Stimulated activated naive CD4-positive, alpha-beta T cell (primary cell): Measurements from ENCODE around the gene GOLGA3.

Experiments used
- DNase-seq, 6 experiments: peaks; one replicate each; lab custom pipeline; 2025; lab: John Stamatoyannopoulos, UW

Gene GOLGA3

DNA sequence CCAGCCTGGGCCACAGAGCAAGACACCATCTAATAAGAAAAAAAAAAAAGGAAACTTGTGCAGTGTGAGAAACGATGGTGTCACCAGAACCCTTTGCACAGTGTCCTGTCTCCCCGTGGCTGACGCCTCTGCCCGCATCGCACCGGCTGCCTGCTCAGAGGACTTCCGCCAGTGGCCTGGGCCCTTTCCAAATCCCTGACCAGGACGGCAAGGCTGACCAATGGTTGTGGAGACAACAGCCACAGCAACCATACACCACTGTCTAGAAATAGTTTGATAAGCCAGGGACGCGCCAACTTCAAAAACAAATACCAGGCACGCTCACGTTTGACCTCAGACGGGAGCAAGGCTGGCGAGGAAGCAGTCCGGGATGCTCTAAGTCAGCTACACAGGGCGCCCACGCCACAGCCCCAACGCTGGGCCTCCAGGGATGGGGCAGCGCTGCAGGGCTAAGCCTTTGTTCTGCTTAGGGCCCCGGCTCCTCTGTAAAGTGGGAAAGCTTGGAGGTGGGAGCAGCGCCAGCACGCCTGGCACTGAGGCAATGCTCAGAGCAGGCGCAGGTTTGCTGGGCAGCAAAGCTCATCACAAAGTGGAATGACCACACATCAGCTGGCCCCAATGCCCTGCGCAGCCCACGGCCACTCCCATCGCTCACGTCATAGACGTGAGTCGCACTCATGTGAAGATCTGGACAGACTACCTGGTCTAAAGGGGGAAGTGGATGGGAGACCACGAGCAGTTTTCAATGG, 105.5 kb downstream of the GOLGA3 start:
- DNase-seq = no peak

- no peak for DNase-seq
Observed at GRCh38 chr12:132720606-132721345, 107.9 kb downstream of the GOLGA3 start.

- no peak for DNase-seq
Observed at GRCh38 chr12:132719954-132720324, 108.7 kb downstream of the GOLGA3 start.

- DNase-seq = no peak
Observed at GRCh38 chr12:132719141-132719953, 109.3 kb downstream of the GOLGA3 start.
